GM12878 (cell line): ENCODE data around the gene FKRP. TPM values are rescaled to one million over a fixed set of nuclear protein-coding genes. Genes with fewer than 3 reads are reported as not detected.

Experiments used
- ATAC-seq: fragments of 200-7000 bp; cut with Tn5 transposase; 3 replicates; pipeline ENCODE4 v1.9.1; 2020; ENCODE audit warnings: mild to moderate bottlenecking, moderate library complexity
- BruUV-seq: library from RNA; stranded (reverse); fragments of 400-500 nt; replicated peaks from 2 replicates; lab custom pipeline; 2021; lab: Mats Ljungman, UMichigan
- CTCF ChIA-PET: fragments of 300-600 bp; sonication (Branson Sonifier 250); formaldehyde crosslinking; extraction: SDS; loops from one replicate; lab custom pipeline; 2021; ENCODE audit warnings: inconsistent platforms; lab: Yijun Ruan, JAX
- POLR2A ChIA-PET: fragments of 350-600 bp; formaldehyde crosslinking; extraction: SDS; loops from one replicate; lab custom pipeline; 2021; ENCODE audit warnings: inconsistent platforms; lab: Charles Lee
- RAD21 ChIA-PET: fragments of 300-600 bp; sonication (Branson Sonifier 250); formaldehyde crosslinking; loops from one replicate; lab custom pipeline; 2023; ENCODE audit warnings: antibody characterized with exemption; ENCODE audit not compliant: unreplicated experiment; lab: Charles Lee
- SMC1A ChIA-PET: fragments of 300-600 bp; sonication (Branson Sonifier 250); formaldehyde crosslinking; loops from one replicate; lab custom pipeline; 2023; ENCODE audit not compliant: unreplicated experiment, uncharacterized antibody; lab: Charles Lee
- DNase-seq: peaks from one replicate; pipeline ENCODE4 v3.0.0-alpha.2; 2011; ENCODE audit warnings: low read depth, low spot score
- FAIRE-seq: peaks from 3 replicates; lab custom pipeline; 2011; peaks lifted over from hg19 to GRCh38; lab: Jason Lieb, UNC
- H2AFZ ChIP-seq: 2 replicates; pipeline ENCODE4 v1.6.0; 2011; ENCODE audit warnings: low read depth, low read length, control low read depth; ENCODE audit not compliant: control insufficient read depth
- H3K27ac ChIP-seq: 2 replicates; pipeline ENCODE4 v1.5.1; 2011; ENCODE audit warnings: control low read depth; ENCODE audit not compliant: control insufficient read depth, insufficient read depth
- H3K27me3 ChIP-seq, 2 experiments: replicated peaks in 1 of 2; 2 replicates each; pipeline versions ENCODE4 v1.6.0 to v1.6.1; 2011; ENCODE audit warnings: low read length in 1 of 2; ENCODE audit not compliant: control insufficient read depth in 2 of 2, insufficient read depth in 2 of 2
- H3K36me3 ChIP-seq, 2 experiments: 2 replicates each; pipeline ENCODE4 v1.5.1; 2011; ENCODE audit warnings: low read length in 1 of 2; ENCODE audit not compliant: control insufficient read depth in 2 of 2, insufficient read depth in 2 of 2
- H3K4me1 ChIP-seq: 2 replicates; pipeline ENCODE4 v1.6.1; 2011; ENCODE audit warnings: mild to moderate bottlenecking, low read length, moderate library complexity, mixed read lengths; ENCODE audit not compliant: control insufficient read depth, insufficient read depth
- H3K4me2 ChIP-seq: 2 replicates; pipeline ENCODE4 v1.6.0; 2011; ENCODE audit warnings: control low read depth; ENCODE audit not compliant: control insufficient read depth, insufficient read depth
- H3K4me3 ChIP-seq: fragments of 200-600 bp; sonication (generic); 2 replicates; pipeline ENCODE4 v1.5.1; 2016
- H3K79me2 ChIP-seq: 2 replicates; pipeline ENCODE4 v1.6.0; 2011; ENCODE audit warnings: low read length; ENCODE audit not compliant: control insufficient read depth, insufficient read depth
- H3K9ac ChIP-seq: 2 replicates; pipeline ENCODE4 v1.8.0; 2011; ENCODE audit warnings: low read length, control low read depth, mixed read lengths; ENCODE audit not compliant: control insufficient read depth, insufficient read depth
- H3K9me3 ChIP-seq: replicated peaks from 3 replicates; pipeline ENCODE4 v1.5.1; 2011; ENCODE audit warnings: mild to moderate bottlenecking, low read length; ENCODE audit not compliant: control insufficient read depth, insufficient read depth
- H4K20me1 ChIP-seq: 2 replicates; pipeline ENCODE4 v1.6.0; 2011; ENCODE audit not compliant: control insufficient read depth, insufficient read depth
- CHD1 ChIP-seq: IDR thresholded peaks from 2 replicates; pipeline ENCODE4 v1.6.1; 2012; ENCODE audit warnings: low read depth, low read length, improper control_type of control experiment
- IKZF1 ChIP-seq: fragments of 450-650 bp; conservative IDR thresholded peaks from 2 replicates; pipeline ENCODE4 v1.6.1; 2017; ENCODE audit warnings: antibody characterized with exemption, mild to moderate bottlenecking
- KDM1A ChIP-seq: fragments of 200-600 bp; sonication (generic); IDR thresholded peaks from 2 replicates; pipeline ENCODE4 v1.6.1; 2016; ENCODE audit warnings: borderline replicate concordance
- MTA2 ChIP-seq: fragments of 450-650 bp; IDR thresholded peaks from 2 replicates; pipeline ENCODE4 v1.6.1; 2016; ENCODE audit warnings: low read depth, mild to moderate bottlenecking, moderate library complexity
- NFIC ChIP-seq: IDR thresholded peaks from 2 replicates; pipeline ENCODE4 v1.6.1; 2012; ENCODE audit warnings: low read depth, mild to moderate bottlenecking, inconsistent platforms, low read length, moderate library complexity
- RAD51 ChIP-seq: fragments of 450-650 bp; IDR thresholded peaks from 2 replicates; pipeline ENCODE4 v1.6.1; 2016; ENCODE audit warnings: moderate library complexity, mild to moderate bottlenecking, inconsistent platforms
- RFX5 ChIP-seq: IDR thresholded peaks from 2 replicates; pipeline ENCODE4 v1.6.1; 2011; ENCODE audit warnings: low read depth, low read length, improper control_type of control experiment
- SIN3A ChIP-seq: IDR thresholded peaks from 2 replicates; pipeline ENCODE4 v1.6.1; 2012; ENCODE audit warnings: low read depth, low read length, improper control_type of control experiment
- SPI1 ChIP-seq: IDR thresholded peaks from 2 replicates; pipeline ENCODE4 v1.6.1; 2011; ENCODE audit warnings: low read depth, mild to moderate bottlenecking, low read length, moderate library complexity, borderline replicate concordance; ENCODE audit not compliant: insufficient read depth
- SREBF1 ChIP-seq: IDR thresholded peaks from 2 replicates; pipeline ENCODE4 v1.6.1; 2012; ENCODE audit warnings: mild to moderate bottlenecking, low read length
- SUPT20H ChIP-seq: IDR thresholded peaks from 2 replicates; pipeline ENCODE4 v1.6.1; 2011; ENCODE audit warnings: low read depth, mild to moderate bottlenecking, low read length, moderate library complexity, borderline replicate concordance; ENCODE audit not compliant: control insufficient read depth
- TARDBP ChIP-seq: IDR thresholded peaks from 2 replicates; pipeline ENCODE4 v1.6.1; 2016; ENCODE audit warnings: borderline replicate concordance
- WGBS: methylation state at CpG from one replicate; pipeline ENCODE4 v1.1.6; 2016; ENCODE audit warnings: low lambda C conversion rate; ENCODE audit not compliant: insufficient replicate concordance, insufficient coverage; ENCODE audit errors: missing lambda C conversion rate; 5-methylcytosine and 5-hydroxymethylcytosine counted together
- in situ Hi-C: fragments of 300-500 bp; cut with MboI; formaldehyde crosslinking; loops from 9 replicates; pipeline ENCODE4 v1.14.3; 2018; ENCODE audit warnings: mixed read lengths
- intact Hi-C: fragments of 100-400 bp; cut with micrococcal nuclease; formaldehyde crosslinking; loops from one replicate; pipeline ENCODE4 v1.14.2; 2022; ENCODE audit not compliant: unreplicated experiment
- polyA plus RNA-seq, 11 experiments: library from polyadenylated mRNA; depleted of rRNA in 4 of 11; unstranded in 6 of 11; stranded (reverse) in 5 of 11; fragments of >200 nt; fragmentation: Nextera tagmentation in 4 of 11; fragmentation: Illumina TruSeq in 1 of 11; extraction: Ambion mirVana in 4 of 11; extraction: Trizol in 1 of 11; gene quantifications; 1 replicate in 1 of 11; 2 replicates in 10 of 11; pipeline versions ENCODE4 v1.2.1 to v1.2.3, GENCODE V29; 2011 to 2016; ENCODE audit warnings: inconsistent platforms in 2 of 11, missing spikeins in 2 of 11, low read depth in 1 of 11
- total RNA-seq, 4 experiments: library from RNA; depleted of rRNA in 3 of 4; stranded (reverse); fragments of >200 nt in 3 of 4; fragmentation: Illumina TruSeq in 1 of 4; extraction: Trizol in 1 of 4; gene quantifications; 2 replicates each; pipeline versions ENCODE4 v1.2.1 to v1.2.3, GENCODE V29; 2013 to 2021
- TF ChIP-seq, protein P1 (sequence below): fragments of 450-650 bp; IDR thresholded peaks from 2 replicates; pipeline ENCODE4 v1.6.1; 2017; ENCODE audit warnings: low read depth, mild to moderate bottlenecking, moderate library complexity
- TF ChIP-seq, protein P2 (sequence below): fragments of 150-350 bp; IDR thresholded peaks from 2 replicates; pipeline ENCODE4 v1.6.1; 2014; ENCODE audit warnings: mild to moderate bottlenecking, low read depth, low read length
- TF ChIP-seq, protein P3 (sequence below): fragments of 450-650 bp; IDR thresholded peaks from 2 replicates; pipeline ENCODE4 v1.6.1; 2016; ENCODE audit warnings: mild to moderate bottlenecking
- TF ChIP-seq, protein P4 (sequence below), 3 experiments: IDR thresholded peaks in 2 of 3; conservative IDR thresholded peaks in 1 of 3; 2 replicates each; pipeline ENCODE4 v1.5.1; 2011; ENCODE audit warnings: low read depth in 3 of 3, low read length in 3 of 3, mild to moderate bottlenecking in 3 of 3, control low read depth in 2 of 3, moderate library complexity in 2 of 3, inconsistent platforms in 1 of 3, mixed read lengths in 1 of 3; ENCODE audit not compliant: control insufficient read depth in 2 of 3, insufficient read depth in 1 of 3; ENCODE audit errors: extremely low read depth in 1 of 3

Gene FKRP
- total and polyA plus RNA-seq, 10 of the 15 experiments (the other 5 are each of a cell fraction or from before 2014, with no cell fraction given), result 1.3 to 14.1 (median 7.8) TPM

DNA sequence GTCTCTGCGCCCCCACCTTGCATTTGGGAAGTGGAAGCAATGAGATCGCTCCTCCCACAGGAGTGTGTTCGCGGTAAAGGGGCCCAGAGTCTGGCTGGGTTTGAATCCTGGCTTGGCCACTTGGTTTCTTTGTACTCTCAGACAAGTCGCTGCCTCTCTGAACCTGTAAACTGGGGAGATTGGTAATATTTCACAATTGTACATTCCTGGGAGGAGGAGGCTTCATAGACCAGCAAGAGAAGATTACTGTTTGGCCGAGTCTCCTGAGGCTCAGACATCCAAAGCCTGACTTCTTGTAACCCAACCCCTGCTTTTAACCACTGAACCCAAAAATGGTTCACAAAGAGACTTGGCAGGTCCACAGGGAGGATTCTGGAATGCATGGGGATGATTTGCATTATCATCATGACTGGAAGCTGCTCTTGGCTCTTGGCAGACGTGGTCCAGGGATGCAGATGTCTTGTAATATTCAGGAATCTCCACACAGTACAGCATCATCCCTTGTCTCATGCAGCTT is 14.0 kb downstream of the FKRP start:
- intact Hi-C loops, result no loop called here
- in situ Hi-C loops, result no loop called here
- no peak for DNase-seq
- Histone ChIP-seq H3K9ac (no peak overlapping the region), H3K9me3 (no peaks in the 10 kb centered on the region), H4K20me1 (no peaks in the 10 kb centered on the region), H3K4me3 (no peak overlapping the region), H3K27me3 (no peaks in the 10 kb centered on the region), H3K36me3 (no peaks in the 10 kb centered on the region; a peak in 1 of 4 replicates), H3K79me2 (no peaks in the 10 kb centered on the region), H3K27ac (no peak overlapping the region), H2AFZ (no peak overlapping the region), H3K4me2 (no peak overlapping the region), H3K4me1 (no peaks in the 10 kb centered on the region)
- no peak for ATAC-seq
- SMC1A ChIA-PET, result no interaction called here
- CTCF ChIA-PET, result interaction anchor here (6.5 kb wide), 1 partner anchor 82 kb away, joined by 133 read pairs; no protein-coding TSS in a partner anchor
- 75% methylated on average over 7 of the region's 7 CpGs for WGBS
- no peak for TF ChIP-seq NFIC
- TF ChIP-seq, protein P1, sequence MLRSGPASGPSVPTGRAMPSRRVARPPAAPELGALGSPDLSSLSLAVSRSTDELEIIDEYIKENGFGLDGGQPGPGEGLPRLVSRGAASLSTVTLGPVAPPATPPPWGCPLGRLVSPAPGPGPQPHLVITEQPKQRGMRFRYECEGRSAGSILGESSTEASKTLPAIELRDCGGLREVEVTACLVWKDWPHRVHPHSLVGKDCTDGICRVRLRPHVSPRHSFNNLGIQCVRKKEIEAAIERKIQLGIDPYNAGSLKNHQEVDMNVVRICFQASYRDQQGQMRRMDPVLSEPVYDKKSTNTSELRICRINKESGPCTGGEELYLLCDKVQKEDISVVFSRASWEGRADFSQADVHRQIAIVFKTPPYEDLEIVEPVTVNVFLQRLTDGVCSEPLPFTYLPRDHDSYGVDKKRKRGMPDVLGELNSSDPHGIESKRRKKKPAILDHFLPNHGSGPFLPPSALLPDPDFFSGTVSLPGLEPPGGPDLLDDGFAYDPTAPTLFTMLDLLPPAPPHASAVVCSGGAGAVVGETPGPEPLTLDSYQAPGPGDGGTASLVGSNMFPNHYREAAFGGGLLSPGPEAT, result no peak
- TF ChIP-seq TARDBP, result no peak
- no peak for TF ChIP-seq KDM1A
- TF ChIP-seq SREBF1, result no peak
- TF ChIP-seq SIN3A, result no peak
- TF ChIP-seq SPI1, result no peak
- TF ChIP-seq, protein P2, sequence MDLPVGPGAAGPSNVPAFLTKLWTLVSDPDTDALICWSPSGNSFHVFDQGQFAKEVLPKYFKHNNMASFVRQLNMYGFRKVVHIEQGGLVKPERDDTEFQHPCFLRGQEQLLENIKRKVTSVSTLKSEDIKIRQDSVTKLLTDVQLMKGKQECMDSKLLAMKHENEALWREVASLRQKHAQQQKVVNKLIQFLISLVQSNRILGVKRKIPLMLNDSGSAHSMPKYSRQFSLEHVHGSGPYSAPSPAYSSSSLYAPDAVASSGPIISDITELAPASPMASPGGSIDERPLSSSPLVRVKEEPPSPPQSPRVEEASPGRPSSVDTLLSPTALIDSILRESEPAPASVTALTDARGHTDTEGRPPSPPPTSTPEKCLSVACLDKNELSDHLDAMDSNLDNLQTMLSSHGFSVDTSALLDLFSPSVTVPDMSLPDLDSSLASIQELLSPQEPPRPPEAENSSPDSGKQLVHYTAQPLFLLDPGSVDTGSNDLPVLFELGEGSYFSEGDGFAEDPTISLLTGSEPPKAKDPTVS, result no peak
- TF ChIP-seq MTA2, result no peak
- no peak for TF ChIP-seq SUPT20H
- TF ChIP-seq RFX5, result no peak
- TF ChIP-seq RAD51, result no peak
- TF ChIP-seq, protein P3, sequence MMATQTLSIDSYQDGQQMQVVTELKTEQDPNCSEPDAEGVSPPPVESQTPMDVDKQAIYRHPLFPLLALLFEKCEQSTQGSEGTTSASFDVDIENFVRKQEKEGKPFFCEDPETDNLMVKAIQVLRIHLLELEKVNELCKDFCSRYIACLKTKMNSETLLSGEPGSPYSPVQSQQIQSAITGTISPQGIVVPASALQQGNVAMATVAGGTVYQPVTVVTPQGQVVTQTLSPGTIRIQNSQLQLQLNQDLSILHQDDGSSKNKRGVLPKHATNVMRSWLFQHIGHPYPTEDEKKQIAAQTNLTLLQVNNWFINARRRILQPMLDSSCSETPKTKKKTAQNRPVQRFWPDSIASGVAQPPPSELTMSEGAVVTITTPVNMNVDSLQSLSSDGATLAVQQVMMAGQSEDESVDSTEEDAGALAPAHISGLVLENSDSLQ, result no peak
- TF ChIP-seq IKZF1, result no peak
- no peak for TF ChIP-seq CHD1
- TF ChIP-seq, protein P4, sequence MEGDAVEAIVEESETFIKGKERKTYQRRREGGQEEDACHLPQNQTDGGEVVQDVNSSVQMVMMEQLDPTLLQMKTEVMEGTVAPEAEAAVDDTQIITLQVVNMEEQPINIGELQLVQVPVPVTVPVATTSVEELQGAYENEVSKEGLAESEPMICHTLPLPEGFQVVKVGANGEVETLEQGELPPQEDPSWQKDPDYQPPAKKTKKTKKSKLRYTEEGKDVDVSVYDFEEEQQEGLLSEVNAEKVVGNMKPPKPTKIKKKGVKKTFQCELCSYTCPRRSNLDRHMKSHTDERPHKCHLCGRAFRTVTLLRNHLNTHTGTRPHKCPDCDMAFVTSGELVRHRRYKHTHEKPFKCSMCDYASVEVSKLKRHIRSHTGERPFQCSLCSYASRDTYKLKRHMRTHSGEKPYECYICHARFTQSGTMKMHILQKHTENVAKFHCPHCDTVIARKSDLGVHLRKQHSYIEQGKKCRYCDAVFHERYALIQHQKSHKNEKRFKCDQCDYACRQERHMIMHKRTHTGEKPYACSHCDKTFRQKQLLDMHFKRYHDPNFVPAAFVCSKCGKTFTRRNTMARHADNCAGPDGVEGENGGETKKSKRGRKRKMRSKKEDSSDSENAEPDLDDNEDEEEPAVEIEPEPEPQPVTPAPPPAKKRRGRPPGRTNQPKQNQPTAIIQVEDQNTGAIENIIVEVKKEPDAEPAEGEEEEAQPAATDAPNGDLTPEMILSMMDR (IDR thresholded peaks at IDR 0.05 in 2 of 3, conservative IDR thresholded peaks at IDR 0.05 in 1 of 3; ENCODE audit: control insufficient read depth in 2 of 3, extremely low read depth in 1 of 3, insufficient read depth in 1 of 3, low read depth in 3 of 3, low read length in 3 of 3), result no peak
- POLR2A ChIA-PET, result no interaction called here
- no peak for FAIRE-seq
- RAD21 ChIA-PET, result interaction anchor here (0.6 kb wide), 1 partner anchor 81 kb away, joined by 3 read pairs; no protein-coding TSS in a partner anchor
- no TSS peak for BruUV-seq
